ENCODE data around the gene FUT4.
"Not testable (repeated sequence)": the region's sequence is repeated elsewhere in the genome, so short reads cannot be mapped to it uniquely, and the experiment has no call there.

Gene FUT4

GRCh38 chr11:94528551-94528950 is 15.2 kb upstream of the FUT4 start:
- in situ Hi-C loops (cut with MboI; ENCODE audit: low sequenced_read_pairs) = loop anchor here (25.0 kb wide), 1 partner anchor 359 kb away; no protein-coding TSS in a partner anchor

- in situ Hi-C loops (cut with MboI; ENCODE audit: low sequenced_read_pairs) = loop anchor here (25.0 kb wide), 1 partner anchor 355 kb away; no protein-coding TSS in a partner anchor
These were observed 11.5 kb upstream of the FUT4 start for GRCh38 chr11:94532211-94532610.

- in situ Hi-C loops (cut with MboI; ENCODE audit: low sequenced_read_pairs) = loop anchor here (25.0 kb wide), 1 partner anchor 354 kb away; no protein-coding TSS in a partner anchor
These were observed 10.5 kb upstream of the FUT4 start for GRCh38 chr11:94533206-94533605.

DNA sequence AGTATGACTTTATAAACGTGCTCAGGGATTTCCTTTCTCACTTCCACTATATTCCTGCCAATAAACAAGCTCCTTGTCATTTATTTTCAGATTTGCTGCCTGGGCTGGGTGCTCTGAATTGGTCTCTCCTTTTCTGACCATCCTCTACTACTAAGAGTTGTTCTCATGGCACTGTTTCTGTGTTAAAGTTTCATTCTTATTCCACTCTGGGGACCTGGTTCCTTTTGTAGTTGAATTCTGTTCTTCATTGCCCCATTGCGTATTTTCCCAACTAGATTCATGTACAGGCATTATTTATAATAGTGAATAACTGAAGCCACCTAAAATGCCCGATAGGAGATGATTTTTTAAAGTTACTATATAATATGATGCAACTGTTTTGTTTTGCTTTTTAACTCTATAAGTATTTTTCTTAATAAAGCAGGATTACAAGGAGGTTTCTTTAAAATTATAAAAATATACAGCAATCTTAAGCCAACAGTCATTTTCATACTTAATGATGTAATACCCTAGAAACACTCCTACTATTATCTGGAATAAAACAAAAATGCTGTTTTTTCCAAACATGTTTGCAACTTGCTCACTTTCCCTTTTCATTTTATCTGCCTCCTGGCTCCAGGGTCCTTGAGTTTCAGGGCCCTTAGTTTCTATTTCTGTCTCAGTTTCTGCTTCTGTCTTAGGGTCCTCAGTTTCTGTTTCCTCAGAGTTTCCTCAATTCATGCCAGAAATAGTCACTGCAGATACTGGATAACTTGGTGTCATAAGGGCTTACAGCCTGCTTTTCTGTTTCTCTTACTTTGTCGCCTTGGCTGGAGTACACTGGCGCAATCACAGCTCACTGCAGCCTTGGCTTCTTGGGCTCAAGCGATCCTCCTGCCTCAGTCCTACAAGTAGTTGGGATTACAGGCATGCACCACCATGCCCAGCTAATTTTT is 9.8 kb upstream of the FUT4 start:
- in situ Hi-C loops (cut with MboI; ENCODE audit: low sequenced_read_pairs) = loop anchor here (25.0 kb wide), 1 partner anchor 353 kb away; no protein-coding TSS in a partner anchor

GRCh38 chr11:94536386-94536785 is 7.3 kb upstream of the FUT4 start:
- in situ Hi-C loops (cut with MboI; ENCODE audit: low sequenced_read_pairs) = loop anchor here (25.0 kb wide), 1 partner anchor 351 kb away; no protein-coding TSS in a partner anchor

- in situ Hi-C loops (cut with MboI; ENCODE audit: low sequenced_read_pairs) = loop anchor here (25.0 kb wide), 1 partner anchor 350 kb away; no protein-coding TSS in a partner anchor
These were observed 6.6 kb upstream of the FUT4 start for GRCh38 chr11:94537031-94537600.

- in situ Hi-C loops (cut with MboI; ENCODE audit: low sequenced_read_pairs) = loop anchor here (25.0 kb wide), 1 partner anchor 348 kb away; no protein-coding TSS in a partner anchor
These were observed 4.3 kb upstream of the FUT4 start for GRCh38 chr11:94539420-94539819.

- in situ Hi-C loops (cut with MboI; ENCODE audit: low sequenced_read_pairs) = loop anchor here (25.0 kb wide), 1 partner anchor 343 kb away; no protein-coding TSS in a partner anchor
These were observed 1.0 kb downstream of the FUT4 start for GRCh38 chr11:94544646-94545263.

DNA sequence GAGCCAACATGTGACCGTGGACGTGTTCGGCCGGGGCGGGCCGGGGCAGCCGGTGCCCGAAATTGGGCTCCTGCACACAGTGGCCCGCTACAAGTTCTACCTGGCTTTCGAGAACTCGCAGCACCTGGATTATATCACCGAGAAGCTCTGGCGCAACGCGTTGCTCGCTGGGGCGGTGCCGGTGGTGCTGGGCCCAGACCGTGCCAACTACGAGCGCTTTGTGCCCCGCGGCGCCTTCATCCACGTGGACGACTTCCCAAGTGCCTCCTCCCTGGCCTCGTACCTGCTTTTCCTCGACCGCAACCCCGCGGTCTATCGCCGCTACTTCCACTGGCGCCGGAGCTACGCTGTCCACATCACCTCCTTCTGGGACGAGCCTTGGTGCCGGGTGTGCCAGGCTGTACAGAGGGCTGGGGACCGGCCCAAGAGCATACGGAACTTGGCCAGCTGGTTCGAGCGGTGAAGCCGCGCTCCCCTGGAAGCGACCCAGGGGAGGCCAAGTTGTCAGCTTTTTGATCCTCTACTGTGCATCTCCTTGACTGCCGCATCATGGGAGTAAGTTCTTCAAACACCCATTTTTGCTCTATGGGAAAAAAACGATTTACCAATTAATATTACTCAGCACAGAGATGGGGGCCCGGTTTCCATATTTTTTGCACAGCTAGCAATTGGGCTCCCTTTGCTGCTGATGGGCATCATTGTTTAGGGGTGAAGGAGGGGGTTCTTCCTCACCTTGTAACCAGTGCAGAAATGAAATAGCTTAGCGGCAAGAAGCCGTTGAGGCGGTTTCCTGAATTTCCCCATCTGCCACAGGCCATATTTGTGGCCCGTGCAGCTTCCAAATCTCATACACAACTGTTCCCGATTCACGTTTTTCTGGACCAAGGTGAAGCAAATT is 1.8 kb downstream of the FUT4 start:
- in situ Hi-C loops (cut with MboI; ENCODE audit: low sequenced_read_pairs) = loop anchor here (25.0 kb wide), 1 partner anchor 342 kb away; no protein-coding TSS in a partner anchor

DNA sequence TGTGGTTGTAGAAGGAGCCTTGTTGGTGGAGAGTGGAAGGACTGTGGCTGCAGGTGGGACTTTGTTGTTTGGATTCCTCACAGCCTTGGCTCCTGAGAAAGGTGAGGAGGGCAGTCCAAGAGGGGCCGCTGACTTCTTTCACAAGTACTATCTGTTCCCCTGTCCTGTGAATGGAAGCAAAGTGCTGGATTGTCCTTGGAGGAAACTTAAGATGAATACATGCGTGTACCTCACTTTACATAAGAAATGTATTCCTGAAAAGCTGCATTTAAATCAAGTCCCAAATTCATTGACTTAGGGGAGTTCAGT is 2.4 kb downstream of the FUT4 start:
- in situ Hi-C loops (cut with MboI; ENCODE audit: low sequenced_read_pairs) = loop anchor here (25.0 kb wide), 1 partner anchor 341 kb away; no protein-coding TSS in a partner anchor

DNA sequence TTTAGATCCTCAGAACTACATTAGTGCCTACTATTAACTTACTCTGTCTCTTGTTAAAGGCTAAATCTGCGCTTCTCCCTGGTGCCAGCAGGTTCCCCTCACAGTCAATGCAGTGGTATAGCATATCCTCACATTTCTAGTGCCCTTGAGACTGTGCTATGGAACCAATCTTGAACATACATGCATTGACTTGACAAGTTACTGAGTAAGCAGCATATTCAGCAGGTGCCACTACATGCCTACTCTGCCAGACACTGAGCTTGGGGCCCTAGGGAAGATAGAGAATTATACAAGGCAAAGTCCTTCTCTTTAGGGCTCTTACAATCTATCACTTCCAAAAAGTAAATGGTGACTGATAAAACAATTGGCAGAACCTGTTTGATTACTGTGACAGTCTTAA is 3.2 kb downstream of the FUT4 start:
- in situ Hi-C loops (cut with MboI; ENCODE audit: low sequenced_read_pairs) = loop anchor here (25.0 kb wide), 1 partner anchor 340 kb away; no protein-coding TSS in a partner anchor

GRCh38 chr11:94549146-94549545 is 5.4 kb downstream of the FUT4 start:
- in situ Hi-C loops (cut with MboI; ENCODE audit: low sequenced_read_pairs) = loop anchor here (25.0 kb wide), 1 partner anchor 338 kb away; no protein-coding TSS in a partner anchor

- in situ Hi-C loops (cut with MboI; ENCODE audit: low sequenced_read_pairs) = no loop called here
These were observed 6.8 kb downstream of the FUT4 start for GRCh38 chr11:94550513-94550912.

DNA sequence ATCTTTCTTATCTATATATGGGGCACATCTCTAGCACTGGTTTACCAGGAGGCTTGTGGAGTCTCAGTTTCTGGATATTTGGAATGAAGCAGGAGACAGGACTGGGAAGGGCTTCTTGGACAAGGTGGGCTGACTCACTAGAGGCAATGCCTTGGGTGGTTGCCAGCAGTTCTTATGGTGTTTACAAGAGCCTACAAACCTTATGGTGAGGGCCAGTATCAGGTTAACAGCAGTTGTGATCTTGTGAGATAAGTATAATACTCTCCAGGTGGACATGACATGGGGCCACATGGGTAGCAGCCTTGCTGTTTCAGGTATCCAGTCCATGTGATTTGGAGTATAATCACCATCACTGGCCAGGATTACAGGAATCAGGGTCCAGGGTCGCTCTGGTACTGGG is 10.2 kb downstream of the FUT4 start:
- in situ Hi-C loops (cut with MboI; ENCODE audit: low sequenced_read_pairs) = no loop called here

DNA sequence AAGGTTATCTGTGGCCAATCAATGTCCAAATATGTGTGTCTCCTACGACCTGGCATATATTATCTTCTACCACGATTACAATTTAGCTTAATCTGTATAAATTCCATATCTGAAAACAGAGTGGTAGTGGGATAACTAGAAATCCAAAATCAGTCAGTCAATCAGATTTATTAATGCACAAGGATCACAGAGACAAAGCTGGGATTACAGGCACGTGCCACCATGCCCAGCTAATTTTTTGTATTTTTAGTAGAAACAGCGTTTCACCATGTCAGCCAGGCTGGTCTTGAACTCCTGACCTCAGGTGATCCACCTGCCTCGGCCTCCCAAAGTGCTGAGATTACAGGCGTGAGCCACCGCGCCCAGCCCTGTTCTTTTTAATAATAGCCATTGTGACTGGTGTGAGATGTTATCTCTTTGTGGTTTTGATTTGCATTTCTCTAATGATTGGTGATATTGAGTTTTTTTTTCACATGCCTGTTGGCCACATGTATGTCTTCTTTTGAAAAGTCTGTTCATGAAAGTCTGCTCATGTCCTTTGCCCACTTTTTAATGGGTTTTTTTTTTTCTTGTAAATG is 12.1 kb downstream of the FUT4 start:
- in situ Hi-C loops (cut with MboI; ENCODE audit: low sequenced_read_pairs) = not testable (repeated sequence)

- in situ Hi-C loops (cut with MboI; ENCODE audit: low sequenced_read_pairs) = no loop called here
These were observed 13.7 kb downstream of the FUT4 start for GRCh38 chr11:94557421-94557820.

DNA sequence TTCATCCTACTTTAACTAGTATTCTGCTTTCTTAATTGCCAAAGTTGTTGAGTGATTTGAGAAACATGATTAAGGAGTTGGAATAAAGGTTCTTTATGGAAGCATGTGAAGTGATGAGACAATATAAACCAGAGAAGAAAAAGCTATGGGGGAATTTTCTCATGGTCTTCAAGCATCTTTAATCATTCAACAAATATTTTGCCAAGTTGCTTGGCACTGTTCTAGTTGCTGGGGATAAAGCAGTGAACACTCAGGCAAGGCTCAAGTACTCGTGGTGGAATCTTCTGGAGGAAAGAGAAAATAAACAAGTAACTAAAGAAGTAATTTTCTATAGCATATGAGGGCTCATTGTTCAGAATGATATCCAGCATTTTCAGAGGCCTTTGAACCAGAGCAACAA is 14.3 kb downstream of the FUT4 start:
- in situ Hi-C loops (cut with MboI; ENCODE audit: low sequenced_read_pairs) = no loop called here

- in situ Hi-C loops (cut with MboI; ENCODE audit: low sequenced_read_pairs) = no loop called here
These were observed 14.7 kb downstream of the FUT4 start for GRCh38 chr11:94558468-94558867.

- in situ Hi-C loops (cut with MboI; ENCODE audit: low sequenced_read_pairs) = no loop called here
These were observed 15.2 kb downstream of the FUT4 start for GRCh38 chr11:94558932-94559331.

- in situ Hi-C loops (cut with MboI; ENCODE audit: low sequenced_read_pairs) = no loop called here
These were observed 15.6 kb downstream of the FUT4 start for GRCh38 chr11:94559361-94559760.

Data from HL-60/S4 treated with phorbol 12-myristate 13-acetate at 8.2 ng/mL for 4 days and 3 days (cell line).